Neural cell (in vitro differentiated cells): Measurements from ENCODE around the gene WDR26.

Source experiments
- EP300 ChIP-seq: fragments of 450-650 bp; conservative IDR thresholded peaks from 2 replicates; pipeline ENCODE4 v1.6.1; 2014; ENCODE audit warnings: antibody characterized with exemption, mild to moderate bottlenecking, moderate library complexity; ENCODE audit not compliant: poor library complexity, severe bottlenecking
- EZH2 ChIP-seq: fragments of 200-600, 300-800 bp; shearing (Covaris generic), sonication (generic); IDR thresholded peaks from 2 replicates; pipeline ENCODE4 v1.6.1; 2014; ENCODE audit warnings: antibody characterized with exemption, low read length, borderline replicate concordance, mild to moderate bottlenecking; ENCODE audit not compliant: insufficient read depth, poor library complexity, severe bottlenecking
- MXI1 ChIP-seq: fragments of 450-650 bp; conservative IDR thresholded peaks from 2 replicates; pipeline ENCODE4 v1.6.1; 2014; ENCODE audit warnings: antibody characterized with exemption, mild to moderate bottlenecking; ENCODE audit not compliant: poor library complexity, severe bottlenecking
- POLR2AphosphoS5 ChIP-seq: IDR thresholded peaks from 2 replicates; pipeline ENCODE4 v1.6.1; 2012
- RAD21 ChIP-seq: fragments of 450-650 bp; conservative IDR thresholded peaks from 2 replicates; pipeline ENCODE4 v1.6.1; 2014; ENCODE audit warnings: antibody characterized with exemption, mild to moderate bottlenecking, moderate library complexity
- REST ChIP-seq: IDR thresholded peaks from 2 replicates; pipeline ENCODE4 v1.6.1; 2012; ENCODE audit warnings: borderline replicate concordance
- SMC3 ChIP-seq: fragments of 450-650 bp; conservative IDR thresholded peaks from 2 replicates; pipeline ENCODE4 v1.6.1; 2014; ENCODE audit warnings: antibody characterized with exemption, mild to moderate bottlenecking, moderate library complexity; ENCODE audit not compliant: poor library complexity
- TAF1 ChIP-seq: IDR thresholded peaks from 2 replicates; pipeline ENCODE4 v1.6.1; 2012; ENCODE audit warnings: low read depth
- TF ChIP-seq, protein P1 (sequence below): fragments of 450-650 bp; IDR thresholded peaks from 2 replicates; pipeline ENCODE4 v1.5.1; 2014; ENCODE audit warnings: antibody characterized with exemption, mild to moderate bottlenecking, moderate library complexity; ENCODE audit not compliant: poor library complexity, severe bottlenecking

DNA sequence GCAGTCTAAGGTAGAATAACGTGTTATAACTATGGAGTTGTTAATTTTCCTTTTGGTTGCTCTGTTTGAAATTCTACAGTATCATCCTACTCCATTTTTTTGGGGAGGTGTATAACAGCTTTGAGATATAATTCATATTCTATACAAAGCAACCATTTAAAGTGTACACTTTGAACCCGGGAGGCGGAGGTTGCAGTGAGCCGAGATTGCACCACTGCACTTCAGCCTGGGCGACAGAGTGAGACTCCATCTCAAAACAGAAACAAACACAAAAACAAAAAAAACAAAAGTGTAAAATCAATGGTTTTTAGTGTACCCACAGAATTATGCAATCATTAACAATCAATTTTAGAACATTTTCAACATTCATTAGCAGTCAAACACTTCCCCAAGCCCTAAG is 44.1 kb downstream of the WDR26 start:
- TF ChIP-seq RAD21: no peak
- TF ChIP-seq TAF1: no peak
- TF ChIP-seq, protein P1, sequence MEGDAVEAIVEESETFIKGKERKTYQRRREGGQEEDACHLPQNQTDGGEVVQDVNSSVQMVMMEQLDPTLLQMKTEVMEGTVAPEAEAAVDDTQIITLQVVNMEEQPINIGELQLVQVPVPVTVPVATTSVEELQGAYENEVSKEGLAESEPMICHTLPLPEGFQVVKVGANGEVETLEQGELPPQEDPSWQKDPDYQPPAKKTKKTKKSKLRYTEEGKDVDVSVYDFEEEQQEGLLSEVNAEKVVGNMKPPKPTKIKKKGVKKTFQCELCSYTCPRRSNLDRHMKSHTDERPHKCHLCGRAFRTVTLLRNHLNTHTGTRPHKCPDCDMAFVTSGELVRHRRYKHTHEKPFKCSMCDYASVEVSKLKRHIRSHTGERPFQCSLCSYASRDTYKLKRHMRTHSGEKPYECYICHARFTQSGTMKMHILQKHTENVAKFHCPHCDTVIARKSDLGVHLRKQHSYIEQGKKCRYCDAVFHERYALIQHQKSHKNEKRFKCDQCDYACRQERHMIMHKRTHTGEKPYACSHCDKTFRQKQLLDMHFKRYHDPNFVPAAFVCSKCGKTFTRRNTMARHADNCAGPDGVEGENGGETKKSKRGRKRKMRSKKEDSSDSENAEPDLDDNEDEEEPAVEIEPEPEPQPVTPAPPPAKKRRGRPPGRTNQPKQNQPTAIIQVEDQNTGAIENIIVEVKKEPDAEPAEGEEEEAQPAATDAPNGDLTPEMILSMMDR: no peak
- TF ChIP-seq EZH2: no peak
- no peak for TF ChIP-seq REST
- no peak for TF ChIP-seq EP300
- no peak for TF ChIP-seq MXI1
- no peak for TF ChIP-seq SMC3
- TF ChIP-seq POLR2AphosphoS5: no peak
